Chondrocyte (in vitro differentiated cells): ENCODE data around the gene PAX4. TPM values are rescaled to one million over a fixed set of nuclear protein-coding genes. Genes with fewer than 3 reads are reported as not detected.

ENCODE experiments used
- DNase-seq: peaks from one replicate; pipeline ENCODE4 v3.0.0; 2021; ENCODE audit warnings: mixed read lengths, low spot score
- H3K27ac Mint-ChIP-seq: one replicate; pipeline ENCODE4 v1.8.0; 2021; ENCODE audit warnings: mild to moderate bottlenecking, moderate library complexity, mixed read lengths; ENCODE audit not compliant: unreplicated experiment
- H3K27me3 Mint-ChIP-seq: 2 replicates; pipeline ENCODE4 v1.8.0; 2021; ENCODE audit warnings: low read depth, mixed read lengths
- H3K36me3 Mint-ChIP-seq: 2 replicates; pipeline ENCODE4 v1.8.0; 2021; ENCODE audit warnings: low read depth, mixed read lengths
- H3K4me1 Mint-ChIP-seq: 2 replicates; pipeline ENCODE4 v1.8.0; 2021; ENCODE audit warnings: low read depth, mild to moderate bottlenecking, mixed read lengths
- H3K4me3 Mint-ChIP-seq: one replicate; pipeline ENCODE4 v1.8.0; 2021; ENCODE audit warnings: mild to moderate bottlenecking, moderate library complexity, mixed read lengths; ENCODE audit not compliant: unreplicated experiment
- H3K9me3 Mint-ChIP-seq: 2 replicates; pipeline ENCODE4 v1.8.0; 2021; ENCODE audit warnings: low read depth, mixed read lengths
- CTCF ChIP-seq: fragments of 200-600 bp; sonication (generic); IDR thresholded peaks from 2 replicates; pipeline ENCODE4 v1.5.0; 2021; ENCODE audit warnings: antibody characterized with exemption, mild to moderate bottlenecking, moderate library complexity
- total RNA-seq: library from RNA; stranded (reverse); gene quantifications from 3 replicates; pipeline ENCODE4 v1.2.1, GENCODE V29; 2021

PAX4 gene
- total RNA-seq, 1 donor from 2014 or later = not detected

GRCh38 chr7:127566242-127566641 is 51.7 kb downstream of the PAX4 start:
- no peak for TF ChIP-seq CTCF
- peaks cover 23% of the 10 kb centered on the region for H3K9me3 Mint-ChIP-seq
- no peak overlapping the region for H3K4me3 Mint-ChIP-seq
- no peaks in the 10 kb centered on the region for H3K27me3 Mint-ChIP-seq
- DNase-seq = no peak
- H3K27ac Mint-ChIP-seq = no peak overlapping the region
- H3K4me1 Mint-ChIP-seq = no peaks in the 10 kb centered on the region
- peaks cover 19% of the 10 kb centered on the region for H3K36me3 Mint-ChIP-seq

Other genes starting within 250 kb of the PAX4 start
- gene ZNF800, start 225.4 kb downstream of the PAX4 start, total RNA-seq = 27.3 to 33.6 TPM (median 30.5 TPM) in 3 replicates
- 15.8 to 19.9 TPM (median 18.9 TPM) in 3 replicates for gene GCC1, start 32.5 kb downstream of the PAX4 start, total RNA-seq
- 137 to 143 TPM (median 137 TPM) in 3 replicates for gene ARF5, start 29.7 kb downstream of the PAX4 start, total RNA-seq
- gene FSCN3, start 24.4 kb downstream of the PAX4 start, total RNA-seq = not detected in 3 replicates
- gene SND1, start 34.1 kb upstream of the PAX4 start, total RNA-seq = 229 to 285 TPM (median 239 TPM) in 3 replicates